Heart left ventricle (tissue), 13 donors: Measurements from ENCODE around the gene GTF2IRD2.
"Not testable (repeated sequence)": the region's sequence is repeated elsewhere in the genome, so short reads cannot be mapped to it uniquely, and the experiment has no call there.

ENCODE experiments used
- POLR2A ChIP-seq, 2 donors: fragments of 450-650 bp; IDR thresholded peaks; one replicate each; pipeline ENCODE4 v1.6.1; 2017; ENCODE audit warnings: antibody characterized with exemption in 2 of 2, mild to moderate bottlenecking in 2 of 2, moderate library complexity in 2 of 2
- TF ChIP-seq, protein P1 (sequence below), 12 donors: fragments of 200-600 bp; sonication (generic) in 4 of 12; IDR thresholded peaks; one replicate each; pipeline versions ENCODE4 v1.5.0 to v1.8.0; 2018 to 2022; ENCODE audit warnings: antibody characterized with exemption in 12 of 12, mild to moderate bottlenecking in 5 of 12
- donor health status: ischemic (EF 13 %, LVEDD 7.1; RV severe dilation, severe dysfunction).
- donor health status: DM: no; HTN: yes; CAD: no.
- donor health status: DM: no; HTN: no; CAD: no.
- donor health status: ischemic (EF 25% LVEDD 6.9; RV normal size, moderate dysfunction).
- donor health status: ischemic (EF 25% LVEDD 5.7; RV mildly dilated, moderate dysfunction).
- donor health status: ischemic (EF 35%, LVEDD 5.7; RV mildly dilated, moderate dysfunction).
- donor health status: nonischemic (EF 11% LVEDD 7.7; RV severe dilation, severe dysfunction).
- donor health status: DM: yes; HTN: yes; CAD: no.
- donor health status: PGD.
- donor health status: ischemic (EF 29% LVEDD 5.4; RV normal size, mild dysfunction).
- donor health status: nonischemic (EF 23%, LVEDD 6.1; RV moderate dilation, normal function).

DNA sequence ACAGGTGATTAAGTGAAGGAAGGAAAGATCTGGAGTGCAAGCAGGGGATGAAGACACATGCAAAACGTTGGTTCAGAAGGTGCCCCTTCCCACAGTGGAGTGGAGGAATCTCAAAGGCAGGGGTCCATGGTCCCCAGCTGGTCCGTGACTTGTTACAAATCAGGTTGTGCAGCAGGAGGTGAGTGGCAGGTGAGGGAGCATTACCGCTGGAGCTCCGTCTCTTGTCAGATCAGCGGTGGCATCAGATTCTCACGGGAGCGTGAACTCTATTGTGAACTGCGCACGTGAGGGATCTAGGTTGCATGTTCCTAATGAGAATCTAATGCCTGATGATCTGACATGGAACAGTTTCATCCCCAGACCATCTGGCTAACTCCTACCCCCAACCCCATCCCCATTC lies 21.1 kb upstream of the GTF2IRD2 start:
- TF ChIP-seq, protein P1, sequence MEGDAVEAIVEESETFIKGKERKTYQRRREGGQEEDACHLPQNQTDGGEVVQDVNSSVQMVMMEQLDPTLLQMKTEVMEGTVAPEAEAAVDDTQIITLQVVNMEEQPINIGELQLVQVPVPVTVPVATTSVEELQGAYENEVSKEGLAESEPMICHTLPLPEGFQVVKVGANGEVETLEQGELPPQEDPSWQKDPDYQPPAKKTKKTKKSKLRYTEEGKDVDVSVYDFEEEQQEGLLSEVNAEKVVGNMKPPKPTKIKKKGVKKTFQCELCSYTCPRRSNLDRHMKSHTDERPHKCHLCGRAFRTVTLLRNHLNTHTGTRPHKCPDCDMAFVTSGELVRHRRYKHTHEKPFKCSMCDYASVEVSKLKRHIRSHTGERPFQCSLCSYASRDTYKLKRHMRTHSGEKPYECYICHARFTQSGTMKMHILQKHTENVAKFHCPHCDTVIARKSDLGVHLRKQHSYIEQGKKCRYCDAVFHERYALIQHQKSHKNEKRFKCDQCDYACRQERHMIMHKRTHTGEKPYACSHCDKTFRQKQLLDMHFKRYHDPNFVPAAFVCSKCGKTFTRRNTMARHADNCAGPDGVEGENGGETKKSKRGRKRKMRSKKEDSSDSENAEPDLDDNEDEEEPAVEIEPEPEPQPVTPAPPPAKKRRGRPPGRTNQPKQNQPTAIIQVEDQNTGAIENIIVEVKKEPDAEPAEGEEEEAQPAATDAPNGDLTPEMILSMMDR (IDR thresholded peaks at IDR 0.05) = not testable (repeated sequence)
- TF ChIP-seq POLR2A (IDR thresholded peaks at IDR 0.05) = not testable (repeated sequence)
